DOHH2 (cell line): ENCODE results near the gene MCFD2.

Source experiments
- CTCF ChIP-seq: fragments of 200-600 bp; sonication (generic); IDR thresholded peaks from one replicate; pipeline ENCODE4 v1.5.1; 2014; ENCODE audit warnings: antibody characterized with exemption, mild to moderate bottlenecking, low read depth, low read length; ENCODE audit not compliant: poor library complexity, severe bottlenecking
- EZH2phosphoT487 ChIP-seq: fragments of 200-600 bp; sonication (generic); IDR thresholded peaks from 2 replicates; pipeline ENCODE4 v1.6.1; 2017; ENCODE audit warnings: borderline replicate concordance, mild to moderate bottlenecking, antibody characterized with exemption, low read length, moderate library complexity, mixed read lengths

- TF ChIP-seq CTCF = no peak
- TF ChIP-seq EZH2phosphoT487 = no peak
Observed at GRCh38 chr2:46873604-46874068, 42.0 kb downstream of the MCFD2 start.
